GM18508 (cell line): Measurements from ENCODE around the gene PSMB3.
"Not testable (repeated sequence)": the region's sequence is repeated elsewhere in the genome, so short reads cannot be mapped to it uniquely, and the experiment has no call there.

Experiments used
- ATAC-seq: cut with Tn5 transposase; IDR thresholded peaks from one replicate; pipeline ENCODE4 v1.9.1; 2021; ENCODE audit warnings: moderate number of reproducible peaks; ENCODE audit not compliant: insufficient read depth, unreplicated experiment

Gene PSMB3

DNA sequence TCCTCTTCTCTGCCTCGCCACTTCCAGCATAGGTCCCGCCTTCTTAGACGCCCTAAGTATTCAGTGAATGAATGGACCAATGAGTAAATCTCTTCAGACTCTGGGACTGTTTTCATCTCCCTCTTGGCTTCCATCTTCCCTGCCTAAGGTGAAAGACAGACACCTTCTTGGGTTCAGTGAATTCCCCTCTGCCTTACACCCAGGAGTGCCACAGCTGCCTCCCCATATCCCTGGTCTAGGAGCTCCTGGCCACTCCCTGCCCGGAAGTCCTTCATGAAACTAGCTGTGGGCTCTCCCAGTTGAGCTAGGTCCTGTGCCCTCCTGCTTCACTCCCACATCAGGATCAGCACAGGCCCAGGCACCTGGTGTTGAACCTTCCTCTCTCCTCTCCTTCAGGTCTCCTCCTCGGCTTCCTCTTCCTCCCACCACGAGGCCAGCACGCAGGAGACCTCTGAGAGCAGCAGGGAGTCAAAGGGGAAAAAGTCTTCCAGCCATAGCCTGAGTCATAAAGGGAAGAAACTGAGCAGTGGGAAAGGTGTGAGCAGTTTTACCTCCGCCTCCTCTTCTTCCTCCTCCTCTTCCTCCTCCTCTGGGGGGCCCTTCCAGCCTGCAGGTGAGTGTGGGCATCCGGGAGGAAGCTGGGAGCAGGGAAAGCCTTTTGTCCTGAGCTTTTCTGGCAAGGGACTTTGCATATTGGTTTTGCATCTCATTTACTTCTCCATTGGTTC, 37.2 kb upstream of the PSMB3 start:
- no peak for ATAC-seq

DNA sequence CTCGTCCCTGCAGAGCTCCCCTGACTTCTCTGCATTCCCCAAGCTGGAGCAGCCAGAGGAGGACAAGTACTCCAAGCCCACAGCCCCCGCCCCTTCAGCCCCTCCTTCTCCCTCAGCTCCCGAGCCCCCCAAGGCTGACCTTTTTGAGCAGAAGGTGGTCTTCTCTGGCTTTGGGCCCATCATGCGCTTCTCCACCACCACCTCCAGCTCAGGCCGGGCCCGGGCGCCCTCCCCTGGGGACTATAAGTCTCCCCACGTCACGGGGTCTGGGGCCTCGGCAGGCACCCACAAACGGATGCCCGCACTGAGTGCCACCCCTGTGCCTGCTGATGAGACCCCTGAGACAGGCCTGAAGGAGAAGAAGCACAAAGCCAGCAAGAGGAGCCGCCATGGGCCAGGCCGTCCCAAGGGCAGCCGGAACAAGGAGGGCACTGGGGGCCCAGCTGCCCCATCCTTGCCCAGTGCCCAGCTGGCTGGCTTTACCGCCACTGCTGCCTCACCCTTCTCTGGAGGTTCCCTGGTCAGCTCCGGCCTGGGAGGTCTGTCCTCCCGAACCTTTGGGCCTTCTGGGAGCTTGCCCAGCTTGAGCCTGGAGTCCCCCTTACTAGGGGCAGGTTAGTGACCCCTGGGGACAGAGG, 36.1 kb upstream of the PSMB3 start:
- no peak for ATAC-seq

DNA sequence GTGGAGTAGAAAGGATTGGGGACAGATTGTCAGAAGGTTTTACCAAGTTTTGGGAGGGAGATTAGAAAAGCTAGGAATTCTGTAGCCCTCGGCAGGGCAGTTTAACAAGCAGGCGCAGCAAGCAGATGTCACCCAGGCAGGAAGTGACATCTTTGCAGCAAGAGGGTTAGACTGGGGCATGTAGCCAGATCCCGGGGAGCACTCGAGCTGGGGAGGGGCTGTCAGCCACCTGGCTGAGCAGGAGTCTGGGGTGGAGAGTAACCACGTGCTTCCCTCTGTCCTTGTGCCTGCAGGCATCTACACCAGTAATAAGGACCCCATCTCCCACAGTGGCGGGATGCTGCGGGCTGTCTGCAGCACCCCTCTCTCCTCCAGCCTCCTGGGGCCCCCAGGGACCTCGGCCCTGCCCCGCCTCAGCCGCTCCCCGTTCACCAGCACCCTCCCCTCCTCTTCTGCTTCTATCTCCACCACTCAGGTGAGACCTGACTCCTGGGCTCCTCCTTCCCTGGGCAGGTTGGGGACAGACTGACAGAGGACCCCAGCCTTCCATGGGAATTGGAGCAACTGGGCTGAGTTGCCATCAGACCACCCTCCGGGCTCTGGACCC, 35.3 kb upstream of the PSMB3 start:
- ATAC-seq: no peak

DNA sequence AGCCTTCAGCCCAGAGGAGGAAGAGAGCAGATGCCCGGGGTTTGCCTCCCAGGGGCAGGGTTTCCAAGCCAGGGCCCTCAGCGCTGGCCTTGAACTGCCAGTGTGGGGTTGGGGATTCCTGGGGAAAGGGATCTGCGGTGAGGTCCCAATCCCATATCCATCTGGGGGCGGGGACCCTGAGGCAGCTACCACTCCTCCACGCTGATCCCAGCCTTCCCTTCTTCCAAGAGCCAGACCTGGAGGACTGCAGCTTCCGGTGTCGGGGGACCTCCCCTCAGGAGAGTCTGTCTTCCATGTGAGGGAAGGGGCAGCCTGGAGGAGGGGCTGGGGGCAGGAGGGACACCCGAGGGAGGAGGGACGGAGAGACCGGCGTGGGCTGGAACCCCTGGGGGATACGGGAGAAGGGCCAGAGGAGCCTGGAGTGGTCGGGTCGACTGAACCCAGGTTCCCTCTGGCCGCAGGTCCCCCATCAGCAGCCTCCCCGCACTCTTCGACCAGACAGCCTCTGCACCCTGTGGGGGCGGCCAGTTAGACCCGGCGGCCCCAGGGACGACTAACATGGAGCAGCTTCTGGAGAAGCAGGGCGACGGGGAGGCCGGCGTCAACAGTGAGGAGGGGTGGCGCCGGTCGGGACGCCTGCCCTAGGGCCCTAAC, 33.1 kb upstream of the PSMB3 start:
- ATAC-seq: no peak

DNA sequence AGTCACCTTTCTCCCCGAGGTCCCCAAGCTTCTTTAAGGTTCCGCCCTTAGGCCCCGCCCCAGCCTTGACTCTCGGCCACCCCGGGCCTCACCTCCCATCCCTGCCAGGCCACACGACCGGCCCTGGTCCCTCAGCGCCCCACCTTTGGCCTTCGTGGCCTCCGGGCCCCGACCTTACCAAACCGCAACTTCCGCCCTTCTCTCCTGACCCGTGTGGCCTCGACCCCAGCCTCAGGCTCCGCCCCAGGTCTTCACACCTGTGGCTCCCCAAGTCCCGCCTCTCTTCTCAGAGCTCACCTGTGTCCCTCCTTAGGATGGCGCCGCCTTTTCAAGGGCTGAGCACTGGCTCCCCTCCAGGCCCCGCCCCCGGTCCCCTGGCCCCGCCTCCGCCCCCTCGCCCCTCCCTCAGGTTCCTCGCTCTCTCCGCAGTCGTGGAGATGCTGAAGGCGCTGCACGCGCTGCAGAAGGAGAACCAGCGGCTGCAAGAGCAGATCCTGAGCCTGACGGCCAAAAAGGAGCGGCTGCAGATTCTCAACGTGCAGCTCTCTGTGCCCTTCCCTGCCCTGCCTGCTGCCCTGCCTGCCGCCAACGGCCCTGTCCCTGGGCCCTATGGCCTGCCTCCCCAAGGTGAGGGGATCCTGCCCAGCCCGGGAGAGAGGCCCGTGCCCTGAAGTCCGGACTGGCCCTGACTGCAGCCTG, 32.4 kb upstream of the PSMB3 start:
- ATAC-seq: no peak

DNA sequence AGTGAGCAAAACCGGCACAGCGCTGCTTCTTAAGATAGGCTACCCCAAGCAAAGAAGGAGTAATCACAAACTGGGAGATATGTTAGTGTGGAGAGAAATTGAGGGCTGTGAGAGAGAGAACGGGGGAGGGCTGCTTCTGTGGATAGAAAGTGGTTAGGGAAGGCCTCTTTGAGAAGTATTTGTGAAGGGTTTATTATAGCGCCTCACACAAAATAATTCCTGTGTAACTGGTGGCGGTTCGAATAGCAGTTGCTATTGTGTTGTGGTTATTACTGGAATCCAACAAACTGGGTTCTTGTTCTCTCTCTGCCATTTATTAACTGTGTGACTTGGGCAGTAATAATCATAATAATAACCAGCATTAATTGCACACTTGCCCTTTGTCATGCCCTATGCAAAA, 31.6 kb upstream of the PSMB3 start:
- no peak for ATAC-seq

DNA sequence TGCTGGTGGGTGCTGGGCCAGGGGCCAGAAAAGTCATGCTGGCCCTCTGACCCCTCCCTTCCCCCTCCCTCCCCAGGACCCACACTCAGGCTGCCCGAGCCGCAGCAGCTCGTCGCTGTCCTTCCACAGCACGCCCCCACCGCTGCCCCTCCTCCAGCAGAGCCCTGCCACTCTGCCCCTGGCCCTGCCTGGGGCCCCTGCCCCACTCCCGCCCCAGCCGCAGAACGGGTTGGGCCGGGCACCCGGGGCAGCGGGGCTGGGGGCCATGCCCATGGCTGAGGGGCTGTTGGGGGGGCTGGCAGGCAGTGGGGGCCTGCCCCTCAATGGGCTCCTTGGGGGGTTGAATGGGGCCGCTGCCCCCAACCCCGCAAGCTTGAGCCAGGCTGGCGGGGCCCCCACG, 30.7 kb upstream of the PSMB3 start:
- no peak for ATAC-seq

DNA sequence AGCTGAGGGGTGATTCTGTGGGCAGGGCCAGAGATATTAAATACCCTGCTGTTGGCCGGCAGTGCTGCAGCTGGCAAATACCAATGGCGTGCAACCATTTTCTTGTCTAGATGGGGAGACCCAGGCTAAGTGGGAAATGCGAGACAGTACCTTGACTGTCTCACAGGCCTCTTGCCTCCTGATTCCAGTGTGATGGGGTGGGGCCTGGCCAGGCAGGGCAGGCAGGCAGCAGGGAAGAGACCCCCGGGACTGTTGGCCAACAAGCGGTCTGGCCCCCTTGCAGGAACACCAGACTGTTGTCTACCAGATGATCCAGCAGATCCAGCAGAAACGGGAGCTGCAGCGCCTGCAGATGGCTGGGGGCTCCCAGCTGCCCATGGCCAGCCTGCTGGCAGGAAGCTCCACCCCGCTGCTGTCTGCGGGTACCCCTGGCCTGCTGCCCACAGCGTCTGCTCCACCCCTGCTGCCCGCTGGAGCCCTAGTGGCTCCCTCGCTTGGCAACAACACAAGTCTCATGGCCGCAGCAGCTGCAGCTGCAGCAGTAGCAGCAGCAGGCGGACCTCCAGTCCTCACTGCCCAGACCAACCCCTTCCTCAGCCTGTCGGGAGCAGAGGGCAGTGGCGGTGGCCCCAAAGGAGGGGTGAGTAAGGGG, 28.1 kb upstream of the PSMB3 start:
- no peak for ATAC-seq

DNA sequence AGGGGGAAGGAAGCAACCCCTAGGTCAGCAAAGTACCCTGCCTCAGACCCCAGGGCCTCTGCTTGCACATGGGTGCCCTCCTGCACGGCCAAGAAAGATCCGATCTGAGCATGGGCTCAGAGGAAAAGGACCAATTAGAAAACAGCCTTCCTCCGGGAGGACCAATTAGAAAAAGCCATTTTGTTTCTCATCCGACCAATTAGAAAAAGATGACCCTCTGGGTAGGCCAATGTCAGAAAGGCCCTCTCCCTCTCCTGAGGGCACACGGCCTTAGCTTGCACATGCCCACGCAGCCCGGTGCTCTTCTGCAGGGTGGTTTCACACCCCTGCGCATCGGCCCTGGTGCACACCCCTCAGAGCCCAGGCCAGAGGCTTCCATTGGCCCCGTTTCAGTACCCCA, 27.5 kb upstream of the PSMB3 start:
- ATAC-seq: no peak

DNA sequence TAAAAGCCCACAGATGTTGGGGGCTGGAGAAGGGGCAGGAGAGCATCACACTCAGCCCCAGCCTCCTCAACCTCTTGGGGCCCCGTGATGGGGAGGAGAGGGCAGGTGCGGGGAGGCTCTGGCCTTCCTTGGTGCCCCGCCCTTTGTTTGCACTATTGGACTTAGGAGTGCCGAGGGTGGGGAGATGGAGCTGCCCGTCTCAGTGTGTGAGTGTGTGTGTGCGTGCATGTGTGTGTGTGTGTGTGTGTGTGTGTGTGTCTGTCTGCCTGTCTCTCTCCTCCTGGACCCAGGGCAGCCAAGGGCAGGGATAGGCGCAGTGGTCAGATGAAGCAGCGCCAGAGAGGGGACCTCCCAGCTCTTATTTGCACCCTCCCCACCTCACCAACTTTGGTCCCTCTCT, 26.4 kb upstream of the PSMB3 start:
- not testable (repeated sequence) for ATAC-seq

DNA sequence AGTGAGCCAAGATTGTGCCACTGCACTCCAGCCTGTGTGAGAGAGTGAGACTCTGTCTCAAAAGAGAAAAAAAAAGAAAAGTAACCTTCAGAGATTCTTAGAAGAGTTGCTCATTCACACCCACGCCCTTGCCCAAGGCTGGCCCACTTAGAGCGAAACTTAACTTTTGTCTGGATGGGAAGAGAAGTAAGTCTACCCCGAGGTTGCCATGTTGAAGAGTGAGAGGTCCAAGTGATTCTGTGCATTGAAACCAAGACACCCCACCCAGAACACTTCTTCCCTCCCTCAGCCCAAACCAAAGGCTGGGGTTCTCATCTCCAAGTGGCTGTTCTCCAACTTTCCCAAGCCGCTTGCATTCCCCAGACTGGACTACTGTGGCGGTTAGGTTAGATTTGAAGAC, 24.8 kb upstream of the PSMB3 start:
- ATAC-seq: no peak

DNA sequence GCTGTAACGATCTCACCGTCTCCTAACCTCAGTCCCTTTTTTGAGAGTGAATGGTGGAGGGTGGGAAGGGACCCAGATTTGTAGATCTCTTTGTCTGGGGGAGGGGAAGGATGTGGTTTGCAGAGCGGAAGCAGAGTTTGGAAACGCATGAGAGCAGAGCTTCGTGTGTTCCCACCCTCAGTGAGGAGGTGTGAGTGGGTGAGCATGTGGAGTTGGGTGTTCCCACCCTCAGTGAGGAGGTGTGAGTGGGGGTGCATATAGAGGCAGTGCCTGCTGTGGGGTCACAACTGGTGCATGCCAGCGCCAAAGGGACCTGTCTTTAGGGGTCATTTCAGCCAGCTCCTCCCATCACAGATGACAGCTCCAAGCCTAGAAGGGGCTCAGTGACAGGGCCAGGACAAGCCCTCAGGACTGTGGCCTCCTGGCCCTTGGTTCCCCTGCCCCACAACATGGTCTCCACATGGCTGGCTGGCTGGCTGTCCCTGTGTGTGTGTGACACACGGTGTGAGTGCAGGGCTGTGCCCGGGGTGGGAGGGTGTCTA, 24.2 kb upstream of the PSMB3 start:
- ATAC-seq: no peak

DNA sequence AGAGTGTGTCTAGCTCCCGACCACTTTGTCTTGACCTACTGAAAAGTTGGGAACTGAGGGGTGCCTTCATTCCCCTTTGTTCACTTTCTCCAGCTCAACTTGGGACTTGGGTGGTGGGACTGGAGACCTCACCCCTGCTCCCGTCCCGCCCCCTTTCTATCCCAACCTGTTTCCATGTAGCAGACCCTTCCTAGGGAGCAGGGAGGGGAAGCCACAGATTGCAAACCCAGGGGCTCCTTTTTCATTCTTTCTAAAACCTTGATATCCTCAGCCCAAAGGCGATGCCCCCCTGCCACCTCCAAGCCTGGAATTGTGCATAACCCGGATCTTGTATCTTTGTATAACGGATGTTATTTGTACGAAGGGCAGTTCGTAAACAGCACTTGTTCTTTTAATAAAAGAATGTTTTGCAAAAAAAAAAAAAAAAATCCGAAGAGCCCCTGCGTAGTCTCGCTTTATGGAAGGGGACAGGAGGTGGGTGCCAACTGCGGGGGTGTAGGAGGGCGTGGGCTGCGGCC, 23.1 kb upstream of the PSMB3 start:
- ATAC-seq: no peak

DNA sequence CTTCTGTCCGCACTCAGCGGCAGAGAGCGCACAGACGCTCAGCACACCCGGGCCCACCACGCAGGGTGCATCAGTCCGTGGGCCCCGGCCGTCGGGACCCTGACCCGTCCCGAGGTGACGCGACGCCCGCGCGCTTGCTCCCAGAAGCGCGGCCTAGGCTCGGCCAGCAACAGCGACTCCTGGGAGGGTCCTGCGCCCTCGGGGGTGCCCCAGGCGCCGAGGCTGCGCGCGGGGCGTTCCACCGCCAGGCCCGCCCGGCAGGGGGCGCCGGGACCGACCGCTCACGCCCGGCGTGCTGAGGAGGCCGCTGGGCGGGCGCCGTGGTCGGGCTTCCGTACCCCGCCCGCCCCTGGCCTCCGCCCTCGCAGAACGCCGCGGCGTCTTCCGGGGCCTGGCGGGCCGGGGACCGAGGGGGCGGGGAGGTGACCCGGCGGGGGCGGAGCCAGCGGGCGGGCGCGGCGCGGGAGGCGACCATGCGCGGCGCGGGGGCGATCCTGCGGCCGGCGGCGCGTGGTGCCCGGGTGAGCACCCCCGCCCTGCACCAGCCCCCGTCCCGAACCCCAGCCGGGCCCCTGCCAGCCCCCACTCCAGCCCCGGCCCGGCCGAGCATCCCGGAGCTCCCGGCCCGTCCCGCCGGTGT, 22.5 kb upstream of the PSMB3 start, which contains the start of gene CISD3:
Gene CISD3 (plus strand): TSS at position 456 of the 640 bp plus-strand sequence. CDS start 18 bp downstream, at position 474.
- ATAC-seq: no peak

DNA sequence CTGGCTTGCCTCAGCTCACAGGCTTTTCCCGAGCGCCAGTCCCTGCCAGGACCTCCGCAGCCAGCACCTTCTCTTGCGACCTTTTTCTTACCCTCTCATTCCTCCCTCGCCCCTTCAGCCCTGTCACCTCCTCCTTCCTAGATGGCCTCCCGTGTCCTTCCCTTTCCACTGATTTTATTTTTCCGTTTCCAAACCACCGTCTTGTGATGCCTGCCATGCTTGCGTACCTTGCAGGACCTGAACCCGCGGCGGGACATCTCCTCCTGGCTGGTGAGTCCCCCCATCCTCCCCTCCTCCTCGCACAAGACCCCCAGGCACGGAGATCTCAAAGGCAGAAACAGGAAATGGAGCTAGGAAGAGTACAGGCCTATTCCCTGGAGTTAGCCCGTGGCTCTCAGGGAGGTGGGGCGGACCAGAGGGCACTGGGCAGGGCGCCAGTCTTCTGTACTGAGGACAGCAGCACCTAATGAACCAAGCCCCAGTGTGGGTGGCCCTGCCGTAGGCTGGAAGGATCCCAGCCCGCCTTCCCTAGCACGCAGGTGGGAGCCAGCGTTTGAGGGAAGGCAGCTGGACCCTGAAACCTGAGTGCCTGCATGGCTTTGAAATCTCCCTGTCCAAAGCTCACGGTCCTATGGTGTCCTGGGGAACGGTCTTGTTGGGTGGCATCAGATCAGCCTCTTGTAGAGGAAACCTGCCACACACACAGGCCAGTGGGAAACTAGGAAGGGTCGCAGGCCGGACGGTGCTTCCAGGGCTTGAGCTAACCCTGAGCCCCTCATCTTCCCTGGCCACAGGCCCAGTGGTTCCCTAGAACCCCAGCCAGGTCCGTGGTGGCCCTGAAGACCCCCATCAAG, 21.8 kb upstream of the PSMB3 start:
- no peak for ATAC-seq

DNA sequence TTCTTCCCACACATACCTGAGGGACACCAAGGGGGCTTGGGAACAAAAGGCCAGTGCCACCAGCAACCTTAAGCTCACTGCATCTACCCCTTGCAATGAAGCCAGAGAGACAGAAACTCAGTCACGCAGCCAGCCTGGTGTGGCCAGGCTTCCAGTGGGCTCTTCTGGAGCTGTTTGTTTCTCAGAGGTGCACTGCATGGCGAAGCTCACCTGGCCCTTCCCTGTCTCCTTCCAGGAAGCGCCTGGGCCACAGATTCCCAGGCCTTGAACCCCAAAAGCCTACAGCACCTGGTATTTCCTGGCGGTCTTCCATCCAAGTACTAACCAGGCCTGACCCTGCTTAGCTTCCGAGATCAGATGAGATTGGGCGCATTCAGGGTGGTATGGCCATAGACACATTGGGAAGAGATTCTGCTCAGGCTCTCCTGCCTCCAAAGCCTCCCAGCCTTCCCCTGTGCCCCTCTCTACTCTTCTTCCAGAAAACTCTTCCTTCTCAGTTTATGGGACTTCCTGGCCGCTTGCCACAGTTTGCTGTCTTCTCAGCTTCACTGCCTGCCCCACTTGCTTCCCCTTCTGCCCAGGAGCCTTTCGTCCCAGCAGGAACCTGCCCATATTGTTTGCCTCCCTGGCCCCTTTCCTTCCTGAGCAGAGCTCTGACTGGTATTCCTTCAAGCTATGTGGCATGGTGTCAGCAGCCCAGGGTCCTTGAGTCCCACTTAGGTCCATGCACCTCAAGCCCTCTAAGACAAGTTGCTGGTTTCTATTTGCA, 20.8 kb upstream of the PSMB3 start:
- no peak for ATAC-seq
